ENCODE measurements around the gene FAM117A. TPM values are rescaled to one million over a fixed set of nuclear protein-coding genes. Genes with fewer than 3 reads are reported as not detected.

FAM117A gene
- total RNA-seq, 1 donor: 1.1 TPM

GRCh38 chr17:49748791-49749190 lies 15.1 kb downstream of the FAM117A start:
- TF ChIP-seq CTCF (IDR thresholded peaks at IDR 0.05; ENCODE audit: insufficient read depth, low read length): no peak
- no peak overlapping the region for H3K4me3 ChIP-seq (ENCODE audit: low read depth, low read length)
- DNase-seq (ENCODE audit: low read depth): no peak

- TF ChIP-seq CTCF (IDR thresholded peaks at IDR 0.05; ENCODE audit: insufficient read depth, low read length): no peak
- DNase-seq (ENCODE audit: low read depth): no peak
- no peak overlapping the region for H3K4me3 ChIP-seq (ENCODE audit: low read depth, low read length)
Observed at GRCh38 chr17:49748223-49748622, 15.7 kb downstream of the FAM117A start.

- no peak overlapping the region for H3K4me3 ChIP-seq (ENCODE audit: low read depth, low read length)
- DNase-seq (ENCODE audit: low read depth): no peak
- no peak for TF ChIP-seq CTCF (IDR thresholded peaks at IDR 0.05; ENCODE audit: insufficient read depth, low read length)
Observed at GRCh38 chr17:49747632-49748031, 16.3 kb downstream of the FAM117A start.

- TF ChIP-seq CTCF (IDR thresholded peaks at IDR 0.05; ENCODE audit: insufficient read depth, low read length): no peak
- no peak overlapping the region for H3K4me3 ChIP-seq (ENCODE audit: low read depth, low read length)
- DNase-seq (ENCODE audit: low read depth): no peak
Observed at GRCh38 chr17:49746791-49747490, 17.0 kb downstream of the FAM117A start.

GRCh38 chr17:49745175-49746139 lies 18.5 kb downstream of the FAM117A start:
- TF ChIP-seq CTCF (IDR thresholded peaks at IDR 0.05; ENCODE audit: insufficient read depth, low read length): no peak
- no peak overlapping the region for H3K4me3 ChIP-seq (ENCODE audit: low read depth, low read length)
- no peak for DNase-seq (ENCODE audit: low read depth)

- peak; percentile 34 for DNase-seq (ENCODE audit: low read depth)
- no peak overlapping the region for H3K4me3 ChIP-seq (ENCODE audit: low read depth, low read length)
- TF ChIP-seq CTCF (IDR thresholded peaks at IDR 0.05; ENCODE audit: insufficient read depth, low read length): no peak
Observed at GRCh38 chr17:49742166-49742638, 21.7 kb downstream of the FAM117A start.

Data from fibroblast of the aortic adventitia (primary cell).